Transverse colon (tissue), 3 donors: ENCODE results near the gene MACROH2A1.

Experiments used
- POLR2A ChIP-seq: fragments of 450-650 bp; IDR thresholded peaks from one replicate; pipeline ENCODE4 v1.6.1; 2016; ENCODE audit warnings: antibody characterized with exemption, mild to moderate bottlenecking, moderate library complexity
- TF ChIP-seq, protein P1 (sequence below), 5 experiments: fragments of 200-600 bp in 3 of 5; fragments of 450-650 bp in 2 of 5; sonication (generic) in 3 of 5; IDR thresholded peaks; 1 replicate in 2 of 5; 2 replicates in 3 of 5; pipeline ENCODE4 v1.5.1; 2016 to 2017; ENCODE audit warnings: antibody characterized with exemption in 5 of 5, inconsistent platforms in 3 of 5, mild to moderate bottlenecking in 2 of 5, moderate library complexity in 1 of 5

DNA sequence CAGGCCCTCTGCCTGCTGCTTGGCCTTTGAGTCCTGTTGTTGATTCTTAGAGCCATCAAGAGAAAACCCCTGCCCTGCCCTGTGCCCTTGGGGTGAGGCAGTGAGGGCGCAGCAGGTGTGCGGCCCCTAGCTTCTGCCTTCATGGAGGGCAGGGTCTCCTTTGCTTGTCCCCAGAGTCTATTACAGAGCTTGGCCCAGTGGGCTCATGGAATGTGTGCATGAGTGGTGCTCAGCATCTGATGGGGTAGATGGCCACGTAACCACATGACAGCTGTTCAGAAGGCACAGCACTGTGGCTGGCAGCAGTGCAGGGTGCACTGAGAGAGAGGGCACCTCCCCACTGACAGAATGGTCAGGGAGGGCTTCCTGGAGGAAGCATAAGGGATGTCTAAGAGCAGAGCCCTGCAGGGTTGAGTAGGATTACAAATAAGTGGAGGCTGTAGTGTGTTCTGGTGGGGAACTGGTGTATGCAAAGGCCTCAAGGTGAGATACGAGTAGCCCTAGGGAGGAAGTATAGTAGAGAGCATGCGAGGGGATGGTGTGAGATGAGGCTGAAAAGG, 70.8 kb downstream of the MACROH2A1 start:
- TF ChIP-seq, protein P1, sequence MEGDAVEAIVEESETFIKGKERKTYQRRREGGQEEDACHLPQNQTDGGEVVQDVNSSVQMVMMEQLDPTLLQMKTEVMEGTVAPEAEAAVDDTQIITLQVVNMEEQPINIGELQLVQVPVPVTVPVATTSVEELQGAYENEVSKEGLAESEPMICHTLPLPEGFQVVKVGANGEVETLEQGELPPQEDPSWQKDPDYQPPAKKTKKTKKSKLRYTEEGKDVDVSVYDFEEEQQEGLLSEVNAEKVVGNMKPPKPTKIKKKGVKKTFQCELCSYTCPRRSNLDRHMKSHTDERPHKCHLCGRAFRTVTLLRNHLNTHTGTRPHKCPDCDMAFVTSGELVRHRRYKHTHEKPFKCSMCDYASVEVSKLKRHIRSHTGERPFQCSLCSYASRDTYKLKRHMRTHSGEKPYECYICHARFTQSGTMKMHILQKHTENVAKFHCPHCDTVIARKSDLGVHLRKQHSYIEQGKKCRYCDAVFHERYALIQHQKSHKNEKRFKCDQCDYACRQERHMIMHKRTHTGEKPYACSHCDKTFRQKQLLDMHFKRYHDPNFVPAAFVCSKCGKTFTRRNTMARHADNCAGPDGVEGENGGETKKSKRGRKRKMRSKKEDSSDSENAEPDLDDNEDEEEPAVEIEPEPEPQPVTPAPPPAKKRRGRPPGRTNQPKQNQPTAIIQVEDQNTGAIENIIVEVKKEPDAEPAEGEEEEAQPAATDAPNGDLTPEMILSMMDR (IDR thresholded peaks at IDR 0.05), result no peak
- no peak for TF ChIP-seq POLR2A
